NCI-H2107 (cell line): ENCODE results near the gene TMEM131.
A peak's percentile ranks its signal among the peaks of the same experiment; 100 is the strongest.
"Not testable (repeated sequence)": the region's sequence is repeated elsewhere in the genome, so short reads cannot be mapped to it uniquely, and the experiment has no call there.

Experiments used
- DNase-seq: peaks from one replicate; lab custom pipeline; 2025; lab: John Stamatoyannopoulos, UW

Gene TMEM131

DNA sequence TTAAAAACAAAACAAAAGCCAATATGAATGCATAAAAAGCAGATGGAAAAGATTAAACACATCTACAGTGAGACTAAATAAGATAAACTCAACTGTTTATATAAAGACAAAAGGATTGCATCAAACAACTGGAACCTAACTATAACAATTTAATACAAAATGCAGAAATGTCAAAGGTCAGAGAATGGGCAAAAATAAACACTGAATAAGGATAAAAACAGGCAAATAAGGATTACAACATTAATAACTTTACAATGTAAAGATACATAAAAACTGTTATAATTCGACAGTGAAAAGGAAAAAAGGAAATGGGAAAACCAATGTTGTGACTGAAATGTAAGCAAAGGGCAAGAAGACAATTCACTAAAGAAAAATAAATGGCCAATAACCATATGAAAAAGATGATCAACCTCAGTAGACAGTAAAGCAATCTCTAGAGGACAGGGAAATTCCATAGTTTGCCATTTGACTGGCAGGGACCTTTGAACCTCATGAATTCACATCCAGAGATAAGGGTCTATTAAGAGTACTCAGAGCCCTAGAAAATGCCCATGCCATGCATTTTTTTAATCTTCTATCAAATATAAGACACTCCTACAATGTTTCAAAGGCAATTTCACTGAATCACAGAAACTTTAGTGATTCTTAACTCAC lies 83.7 kb downstream of the TMEM131 start:
- DNase-seq: no peak

DNA sequence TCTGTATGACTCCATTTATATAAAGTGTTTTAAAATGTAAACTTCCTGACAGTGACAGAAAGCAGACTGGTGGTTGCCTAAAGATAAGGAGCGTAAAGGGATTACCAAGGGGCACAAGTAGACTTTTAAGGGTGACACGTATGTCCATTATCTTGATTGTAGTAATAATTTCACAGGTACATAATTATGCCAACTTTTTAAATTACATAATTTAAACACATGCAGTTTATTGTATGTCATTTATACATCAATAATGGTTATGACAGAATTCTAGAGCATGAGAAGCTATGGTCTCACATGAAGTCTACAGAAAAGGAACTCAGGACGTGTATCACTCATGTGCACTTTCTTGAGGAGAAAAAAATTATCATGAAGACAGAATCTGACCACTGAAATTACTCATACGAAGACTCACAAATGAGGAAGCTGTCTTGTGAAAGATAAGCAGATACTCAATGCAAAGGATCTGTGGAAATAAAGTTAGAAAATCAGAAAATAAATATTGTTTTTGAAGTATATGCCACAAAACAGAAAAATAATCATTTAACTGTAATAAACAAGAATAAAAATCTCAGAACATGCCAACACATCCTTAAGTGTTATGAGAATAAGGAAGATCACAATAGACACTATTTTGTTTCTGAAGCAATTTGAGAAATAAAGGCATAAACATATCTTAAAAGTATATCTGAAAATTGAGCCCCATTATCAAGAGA lies 84.4 kb downstream of the TMEM131 start:
- DNase-seq: no peak

DNA sequence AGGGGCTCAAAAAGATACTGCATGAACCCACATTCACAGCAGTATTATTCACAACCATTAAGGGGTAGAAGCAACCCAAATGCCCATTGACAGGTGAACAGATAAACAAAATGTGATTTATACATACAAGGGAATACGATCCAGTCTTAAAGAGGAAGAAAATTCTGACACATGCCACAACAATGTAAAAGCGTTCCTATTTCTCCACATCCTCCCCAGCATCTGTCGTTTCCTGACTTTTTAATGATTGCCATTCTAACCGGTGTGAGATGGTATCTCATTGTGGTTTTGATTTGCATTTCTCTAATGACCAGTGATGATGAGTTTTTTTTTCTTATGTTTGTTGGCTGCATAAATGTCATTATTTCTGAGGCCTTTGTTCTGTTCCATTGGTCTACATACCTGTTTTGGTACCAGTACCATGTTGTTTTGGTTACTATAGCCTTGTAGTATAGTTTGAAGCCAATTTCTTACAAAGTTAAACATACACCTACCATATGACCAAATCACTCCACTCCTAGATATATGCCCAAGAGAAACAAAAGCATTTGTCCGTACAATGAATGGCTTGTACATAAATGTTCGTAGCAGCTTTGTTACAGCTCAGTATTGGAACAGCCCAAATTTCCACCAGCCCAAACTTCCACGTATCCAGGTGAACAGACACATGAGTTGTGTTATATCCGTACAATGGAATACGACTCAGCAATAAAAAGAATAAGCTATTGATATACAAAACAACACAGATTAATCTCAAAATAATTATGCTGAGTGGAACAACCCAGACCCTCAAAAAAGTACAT lies 85.1 kb downstream of the TMEM131 start:
- no peak for DNase-seq

DNA sequence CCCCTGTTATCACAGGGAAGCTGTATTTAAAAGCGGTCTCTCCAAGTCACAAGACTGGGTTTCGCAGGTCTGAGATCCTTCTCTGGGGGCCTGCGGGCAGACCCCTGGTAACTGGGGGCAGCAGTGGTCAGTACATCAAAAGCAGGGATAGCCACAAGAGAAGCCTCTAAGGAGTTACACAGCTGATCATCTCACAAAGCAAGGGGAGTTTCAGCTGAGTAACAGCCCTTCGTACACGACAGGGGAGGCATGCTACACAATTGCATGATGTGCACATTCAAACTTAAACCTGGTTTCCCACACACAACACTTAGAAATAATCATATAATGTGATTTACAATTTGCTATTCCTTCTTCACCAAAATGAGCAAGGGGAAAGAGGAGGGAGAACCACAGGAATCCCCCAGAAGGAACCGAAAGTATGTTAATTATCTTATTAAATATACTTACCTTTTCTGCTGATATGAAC lies 87.5 kb downstream of the TMEM131 start:
- no peak for DNase-seq

DNA sequence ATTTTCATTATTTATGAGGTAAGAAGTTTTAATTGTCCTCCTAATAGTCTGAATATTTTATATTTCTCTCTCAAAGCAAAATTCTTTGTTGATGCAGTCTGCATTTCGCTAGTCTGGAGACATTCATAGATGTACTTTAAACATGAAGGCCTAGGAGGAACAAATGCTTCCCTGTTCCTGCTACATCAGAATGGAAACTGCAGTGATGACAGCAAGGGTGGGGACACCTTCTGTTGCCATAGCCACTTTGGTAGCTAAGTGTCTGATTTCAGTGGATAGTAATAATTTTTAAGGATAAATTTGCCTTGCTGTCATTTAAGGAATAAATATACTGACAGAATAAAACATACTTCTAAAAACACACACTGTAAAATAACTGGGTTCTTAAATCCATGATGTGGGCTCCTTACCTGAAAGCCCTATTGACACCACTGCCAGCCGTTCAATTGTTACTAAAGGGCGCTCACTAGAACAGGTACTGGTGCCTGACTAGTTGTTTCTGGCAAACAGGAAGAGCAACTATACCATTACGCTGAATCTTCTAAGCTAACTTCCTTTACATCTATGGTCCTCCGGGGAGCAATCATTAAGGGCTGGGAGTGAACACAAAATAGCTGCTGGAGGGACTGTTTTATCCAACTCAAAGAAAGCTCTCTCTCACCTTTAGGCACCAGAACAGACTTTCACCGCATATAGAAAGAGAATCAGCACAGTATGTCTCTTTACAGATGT lies 88.2 kb downstream of the TMEM131 start:
- no peak for DNase-seq

DNA sequence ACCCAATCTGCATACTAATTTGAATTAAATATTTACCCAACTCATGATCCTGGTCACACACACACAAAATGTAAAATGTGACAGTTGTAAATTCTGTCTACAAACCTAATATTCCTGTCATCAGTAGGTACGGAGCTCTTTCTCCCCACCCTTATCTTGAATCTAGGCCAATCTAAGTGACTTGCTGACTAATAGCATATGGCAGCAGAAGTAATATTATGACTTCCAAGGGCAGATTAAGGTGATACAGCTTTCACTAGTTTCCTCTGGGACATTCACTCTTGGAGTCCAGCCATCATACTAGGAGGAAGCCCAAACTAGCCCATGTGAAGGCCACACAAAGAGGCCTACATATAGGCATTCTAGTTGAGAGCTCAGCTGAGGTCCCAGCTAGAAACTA lies 89.4 kb downstream of the TMEM131 start:
- no peak for DNase-seq

DNA sequence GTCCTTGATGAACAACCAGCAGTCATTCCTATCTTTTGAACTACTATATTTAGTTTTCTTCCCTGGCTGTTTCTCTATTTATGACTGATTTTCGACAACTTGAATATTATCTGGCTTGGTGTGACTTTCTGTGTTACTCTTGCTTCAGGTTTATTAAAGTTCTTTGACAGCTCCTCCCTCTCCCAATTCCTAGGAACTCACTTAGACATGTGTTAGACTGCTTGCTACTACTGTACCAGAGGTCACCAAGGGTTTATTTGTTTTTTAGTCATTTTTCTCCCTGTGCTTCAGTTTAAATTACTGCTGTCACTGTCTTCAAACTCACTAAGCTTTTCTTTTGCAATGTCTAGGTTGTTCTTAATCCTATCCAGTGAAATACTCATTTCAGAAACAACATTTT lies 90.5 kb downstream of the TMEM131 start:
- DNase-seq: no peak

DNA sequence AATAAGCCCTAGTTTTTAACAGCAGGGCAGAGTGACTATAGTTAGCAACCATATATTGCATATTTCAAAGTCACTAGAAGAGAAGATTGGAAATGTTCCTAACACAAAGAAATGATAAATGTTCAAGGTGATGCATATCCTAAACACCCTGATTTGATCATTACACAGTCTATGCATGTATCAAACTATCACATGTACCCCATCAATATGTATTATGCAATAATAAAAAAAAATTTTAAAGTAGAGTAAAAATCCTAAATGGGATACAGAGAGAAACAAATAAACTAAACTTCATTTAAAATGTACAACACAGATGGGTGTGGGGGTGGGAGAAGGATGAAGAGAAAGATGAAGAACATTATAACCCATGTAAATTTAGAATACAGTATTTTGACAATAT lies 93.9 kb downstream of the TMEM131 start:
- no peak for DNase-seq

DNA sequence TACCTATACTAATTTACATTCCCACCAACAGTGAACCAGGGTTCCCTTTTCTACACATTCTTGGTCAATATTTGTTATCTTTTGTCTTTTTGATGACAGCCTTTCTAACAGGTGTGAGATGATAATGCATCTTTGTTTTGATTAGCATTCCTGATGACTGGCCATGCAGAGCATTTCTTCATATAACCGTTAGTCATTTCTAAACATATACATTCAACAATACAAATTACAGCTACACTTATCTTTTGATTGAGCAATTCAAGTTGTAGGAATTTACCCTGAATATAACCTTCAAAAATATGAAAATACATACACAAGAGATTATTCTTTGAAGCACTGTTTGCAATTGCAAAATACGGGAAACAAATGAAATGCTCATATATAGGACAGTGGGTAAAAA lies 94.9 kb downstream of the TMEM131 start:
- DNase-seq: no peak

DNA sequence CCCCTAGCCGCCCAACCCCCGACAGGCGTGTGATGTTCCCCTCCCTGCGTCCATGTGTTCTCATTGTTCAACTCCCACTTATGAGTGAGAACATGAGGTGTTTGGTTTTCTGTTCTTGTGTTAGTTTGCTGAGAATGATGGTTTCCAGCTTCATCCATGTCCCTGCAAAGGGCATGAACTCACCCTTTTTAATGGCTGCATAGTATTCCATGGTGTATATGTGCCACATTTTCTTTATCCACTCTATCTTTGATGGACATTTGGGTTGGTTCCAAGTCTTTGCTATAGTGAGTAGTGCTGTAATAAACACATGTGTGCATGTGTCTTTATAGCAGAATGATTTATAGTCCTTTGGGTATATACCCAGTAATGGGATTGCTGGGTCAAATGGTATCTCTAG lies 102.7 kb downstream of the TMEM131 start:
- not testable (repeated sequence) for DNase-seq

DNA sequence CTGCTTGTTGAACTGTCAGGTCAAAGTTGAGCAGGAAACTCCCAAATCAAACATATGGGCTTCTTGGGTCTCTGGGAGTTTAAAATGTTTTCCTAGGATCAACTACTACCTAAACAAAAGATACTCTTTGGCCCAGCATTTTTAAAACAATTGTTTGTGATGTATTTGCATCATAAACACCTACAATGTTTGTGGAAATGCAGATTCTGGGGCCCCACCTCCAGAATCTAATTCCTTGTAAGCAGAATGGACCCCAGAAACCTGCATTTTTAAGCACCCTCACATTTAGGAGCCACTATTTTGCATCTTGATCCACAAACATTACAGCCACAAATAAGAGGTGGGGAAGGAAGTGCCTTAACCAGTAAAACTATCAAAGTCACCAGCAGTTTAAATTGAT lies 104.1 kb downstream of the TMEM131 start:
- no peak for DNase-seq

DNA sequence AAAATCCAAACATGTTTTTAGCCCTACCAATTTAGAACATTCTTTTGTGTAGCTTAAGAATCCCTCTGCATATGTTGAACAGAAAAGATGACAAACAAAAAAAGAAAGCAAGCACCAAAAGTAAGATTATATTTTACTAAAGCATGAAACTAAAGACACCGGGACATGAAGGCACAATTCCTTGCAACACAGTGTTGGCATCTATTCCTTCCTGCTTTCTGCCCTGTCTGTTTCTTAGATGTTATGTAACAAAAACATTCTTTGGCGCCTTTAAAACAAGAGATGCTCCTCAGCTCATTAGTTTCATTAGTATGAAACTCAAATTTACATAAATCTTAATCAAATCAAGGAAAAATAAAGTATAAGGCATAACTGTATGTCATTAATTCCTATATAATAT lies 106.6 kb downstream of the TMEM131 start:
- no peak for DNase-seq

DNA sequence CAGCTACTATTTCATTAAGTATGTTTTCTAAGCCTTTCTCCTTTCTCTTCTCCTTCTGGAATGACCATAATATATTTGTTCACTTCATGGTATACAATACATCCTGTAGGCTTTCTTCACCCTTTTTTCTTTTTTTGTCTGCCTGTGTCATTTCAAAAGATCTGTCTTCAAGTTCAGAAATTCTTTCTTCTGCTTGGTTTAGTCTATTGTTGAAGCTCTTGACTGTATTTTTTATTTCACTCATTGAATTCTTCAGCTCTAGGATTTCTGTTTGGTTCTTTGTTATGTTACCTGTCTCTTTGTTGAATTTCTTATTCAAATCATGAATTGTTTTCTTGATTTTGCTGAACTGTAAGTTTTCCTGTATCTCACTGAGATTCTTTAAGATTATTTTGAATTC lies 109.9 kb downstream of the TMEM131 start:
- DNase-seq: no peak

DNA sequence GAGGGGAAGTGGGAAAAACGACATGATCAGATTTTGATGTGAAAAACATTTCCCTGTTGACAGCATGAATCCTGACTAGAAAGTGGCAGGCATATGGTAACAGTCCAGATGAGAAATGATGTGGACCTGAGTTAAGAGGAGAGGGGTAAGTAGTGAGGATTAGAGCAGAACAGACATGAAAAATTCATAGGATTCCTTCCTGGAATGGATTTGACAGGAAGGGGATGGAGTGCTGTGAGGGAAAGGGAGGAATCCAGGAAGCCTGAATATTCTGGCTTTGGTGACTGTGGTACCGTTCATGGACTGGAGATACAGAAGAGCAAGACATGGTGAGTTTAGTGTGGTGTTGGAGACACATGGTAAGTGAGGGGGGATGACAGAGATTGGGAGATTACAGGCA lies 115.4 kb downstream of the TMEM131 start:
- no peak for DNase-seq

DNA sequence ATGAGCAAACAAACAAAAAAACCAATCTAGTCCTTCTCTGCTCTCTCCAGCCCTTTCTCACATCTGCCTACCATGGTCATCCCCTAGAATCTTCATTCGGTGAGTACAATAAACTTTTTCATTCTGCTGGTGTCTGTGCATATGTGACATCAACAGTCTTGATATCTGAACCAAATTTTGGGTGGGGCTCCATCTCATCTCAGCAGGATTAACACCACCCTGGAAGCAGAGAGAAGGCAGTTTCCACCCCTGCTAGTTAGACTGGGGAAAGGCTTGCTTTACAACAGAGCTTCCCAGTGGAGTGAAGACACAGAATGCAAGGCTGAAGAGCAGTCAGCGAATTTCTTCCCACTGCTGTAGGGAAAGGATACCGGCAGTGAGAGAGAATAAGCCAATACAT lies 116.9 kb downstream of the TMEM131 start:
- DNase-seq: no peak

DNA sequence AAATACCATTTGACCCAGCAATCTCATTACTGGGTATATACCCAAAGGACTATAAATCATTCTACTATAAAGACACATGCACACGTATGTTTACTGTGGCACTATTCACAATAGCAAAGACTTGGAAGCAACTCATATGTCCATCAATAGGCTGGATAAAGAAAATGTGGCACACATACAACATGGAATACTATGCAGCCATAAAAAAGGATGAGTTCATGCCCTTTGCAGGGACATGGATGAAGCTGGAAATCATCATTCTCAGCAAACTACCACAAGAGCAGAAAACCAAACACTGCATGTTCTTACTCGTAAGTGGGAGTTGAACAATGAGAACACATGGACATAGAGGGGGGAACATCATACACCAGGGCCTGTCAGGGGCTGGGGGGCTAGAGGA lies 117.4 kb downstream of the TMEM131 start:
- not testable (repeated sequence) for DNase-seq

DNA sequence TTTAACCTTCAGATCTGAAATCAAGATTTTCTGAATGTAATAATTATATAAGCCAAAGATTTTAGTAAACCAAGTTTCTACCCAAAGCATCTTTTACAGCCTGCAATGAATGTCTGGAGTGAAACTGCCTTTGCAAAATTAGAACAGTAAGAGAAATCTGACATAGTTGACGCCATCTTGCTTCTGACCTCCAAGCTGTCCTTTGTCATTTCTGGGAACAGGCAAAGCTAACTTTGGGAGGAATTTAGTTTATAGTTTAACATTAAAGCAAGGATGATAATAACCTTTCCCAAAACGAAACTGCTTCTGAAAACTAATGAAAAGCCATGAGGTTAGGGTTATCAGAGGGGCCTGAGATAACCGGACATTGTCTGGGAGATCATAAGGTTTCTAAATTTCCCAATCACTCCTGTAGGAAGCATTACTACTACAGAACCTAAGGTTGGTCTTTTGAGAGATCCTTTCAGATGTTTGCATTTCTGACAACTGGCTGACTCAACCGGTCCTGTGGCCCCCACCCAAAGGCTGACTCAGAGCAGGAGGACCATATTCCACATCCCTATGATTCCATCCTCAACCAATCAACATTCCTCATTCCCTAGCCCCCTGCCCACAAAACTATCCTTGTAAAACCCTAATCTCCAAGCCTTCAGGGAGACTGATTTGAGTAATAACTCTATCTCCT lies 124.5 kb downstream of the TMEM131 start:
- no peak for DNase-seq

DNA sequence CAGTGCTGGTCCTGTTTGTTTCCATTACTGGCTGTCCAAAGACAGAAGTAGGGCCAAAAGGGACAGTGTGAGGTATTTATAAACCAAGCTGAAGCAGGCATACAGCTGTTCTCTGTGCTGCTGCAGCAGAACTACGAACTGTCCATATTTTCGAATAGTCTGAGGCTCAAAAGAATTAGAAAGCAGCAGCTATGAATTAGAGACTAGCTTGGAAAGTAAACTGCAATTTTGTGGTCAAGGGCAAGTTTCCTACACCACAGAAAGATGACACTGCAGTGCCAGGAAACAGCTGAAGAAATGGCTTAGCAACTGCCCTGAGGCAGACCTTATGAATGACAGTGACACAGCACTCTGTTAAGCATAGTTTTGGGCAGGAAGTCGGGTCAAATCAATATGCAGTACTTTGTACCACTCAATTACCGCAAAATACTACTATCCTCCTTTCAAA lies 125.3 kb downstream of the TMEM131 start:
- DNase-seq: peak; percentile 16

DNA sequence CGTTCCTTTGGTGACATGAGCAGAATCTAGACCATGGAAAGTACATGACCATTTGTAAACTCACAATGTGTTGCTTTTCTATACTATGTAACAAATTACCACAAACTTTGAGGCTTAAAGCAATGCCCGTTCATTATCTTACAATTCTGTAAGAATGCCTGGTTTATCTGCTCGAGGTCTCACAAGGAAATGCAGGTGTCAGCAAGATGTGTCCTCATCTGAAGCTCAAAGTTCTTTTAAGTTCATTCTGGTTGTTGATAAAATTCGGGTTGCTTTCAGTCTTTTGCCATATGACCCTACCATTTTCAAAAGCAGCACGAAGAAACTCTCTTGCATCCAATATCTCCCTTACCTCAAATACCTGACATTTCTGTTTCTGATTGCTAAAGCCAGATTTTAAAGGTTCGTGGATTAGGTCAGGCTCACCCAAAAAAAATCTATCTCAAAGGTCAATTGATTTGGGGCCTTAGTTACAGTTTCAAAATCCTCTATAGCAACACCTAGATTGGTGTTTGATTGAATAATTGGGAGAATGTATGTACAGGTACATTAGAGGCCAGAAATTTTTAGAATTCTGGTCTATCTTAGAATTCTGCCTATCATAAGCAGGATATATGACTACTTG lies 125.9 kb downstream of the TMEM131 start:
- no peak for DNase-seq

DNA sequence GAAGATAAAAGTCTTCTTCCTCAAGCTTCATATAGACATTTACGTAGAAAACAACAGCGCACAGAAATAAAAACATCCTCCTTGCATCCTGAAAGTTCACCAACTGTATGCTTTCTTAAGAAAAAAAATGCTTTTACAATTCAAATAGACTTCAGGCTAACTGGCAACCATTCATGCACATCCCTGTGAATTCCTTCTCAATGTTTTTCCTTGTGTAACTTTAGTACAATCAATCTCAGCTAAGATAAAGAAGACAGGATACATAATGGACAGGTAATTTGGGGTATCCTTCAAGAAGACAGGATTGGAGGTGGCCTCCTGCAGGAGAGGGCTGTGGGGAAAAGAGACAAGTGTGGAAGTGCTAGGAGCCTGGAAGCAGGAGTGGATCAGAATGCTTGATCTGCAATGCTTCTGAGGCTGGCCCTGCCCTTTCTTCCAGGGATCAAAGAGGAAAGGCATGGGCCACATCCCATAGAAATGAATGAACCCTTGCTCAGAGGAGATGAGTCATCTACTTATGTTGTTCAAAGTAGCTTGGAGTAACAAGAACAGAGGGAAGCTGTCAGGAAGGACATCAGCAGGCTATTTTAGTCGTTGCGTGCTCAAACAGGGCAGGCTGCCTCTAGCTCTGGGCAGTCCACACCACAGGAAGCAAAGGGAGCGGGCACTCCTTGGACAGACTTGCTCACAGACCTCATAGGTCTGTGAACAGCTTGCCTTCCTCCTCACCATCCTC lies 126.6 kb downstream of the TMEM131 start:
- DNase-seq: no peak
